OCI-LY1 (cell line): ENCODE measurements around the gene BMP6.

ENCODE experiments used
- CTCF ChIP-seq: fragments of 200-600 bp; sonication (generic), shearing (Covaris generic); IDR thresholded peaks from 2 replicates; pipeline ENCODE4 v1.5.1; 2017; ENCODE audit warnings: mild to moderate bottlenecking, antibody characterized with exemption, low read length, moderate library complexity, mixed read lengths
- EZH2 ChIP-seq: fragments of 200-600 bp; sonication (generic), shearing (Covaris generic); IDR thresholded peaks from 2 replicates; pipeline ENCODE4 v1.8.0; 2017; ENCODE audit warnings: borderline replicate concordance, mixed run types, mild to moderate bottlenecking, antibody characterized with exemption, low read length, moderate library complexity, mixed read lengths

- TF ChIP-seq EZH2: no peak
- TF ChIP-seq CTCF: no peak
Observed at GRCh38 chr6:7881765-7882500, 156.0 kb downstream of the BMP6 start.
